GM23338 (cell line): ENCODE results near the gene GRIN2A.

ENCODE experiments used
- POLR2AphosphoS5 ChIP-seq: IDR thresholded peaks from 2 replicates; pipeline ENCODE4 v1.6.1; 2016; ENCODE audit warnings: antibody characterized with exemption, low read depth
- TF ChIP-seq, protein P1 (sequence below), 2 experiments: fragments of 200-600 bp in 1 of 2; sonication (generic) in 1 of 2; conservative IDR thresholded peaks; 2 replicates each; pipeline versions ENCODE4 v1.5.1 to v1.6.1; 2016 to 2017; ENCODE audit warnings: antibody characterized with exemption in 2 of 2, low read depth in 2 of 2, mild to moderate bottlenecking in 2 of 2, moderate library complexity in 1 of 2
- TF ChIP-seq, protein P2 (sequence below): IDR thresholded peaks from one replicate; pipeline ENCODE4 v1.6.1; 2018; ENCODE audit warnings: antibody characterized with exemption; ENCODE audit not compliant: unreplicated experiment

DNA sequence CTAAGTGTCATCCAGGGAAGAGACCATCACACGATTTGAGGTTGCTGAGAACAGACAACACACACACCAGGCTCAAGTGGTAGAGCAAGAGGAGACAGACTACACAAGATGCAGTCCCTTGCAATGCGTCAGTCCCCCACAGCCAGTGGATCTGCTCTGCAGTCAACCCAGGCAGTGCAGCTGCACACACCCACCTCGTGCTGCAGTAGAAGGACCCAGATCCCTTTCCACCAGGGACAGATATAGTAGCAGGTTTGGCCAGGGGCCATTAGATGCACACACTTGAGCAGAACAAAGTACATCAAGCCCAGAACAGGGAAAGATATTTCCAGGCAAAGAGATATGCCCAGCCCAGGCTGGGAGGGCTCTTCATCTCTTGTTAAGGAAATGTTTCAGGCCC, 112.9 kb downstream of the GRIN2A start:
- no peak for TF ChIP-seq POLR2AphosphoS5
- TF ChIP-seq, protein P1, sequence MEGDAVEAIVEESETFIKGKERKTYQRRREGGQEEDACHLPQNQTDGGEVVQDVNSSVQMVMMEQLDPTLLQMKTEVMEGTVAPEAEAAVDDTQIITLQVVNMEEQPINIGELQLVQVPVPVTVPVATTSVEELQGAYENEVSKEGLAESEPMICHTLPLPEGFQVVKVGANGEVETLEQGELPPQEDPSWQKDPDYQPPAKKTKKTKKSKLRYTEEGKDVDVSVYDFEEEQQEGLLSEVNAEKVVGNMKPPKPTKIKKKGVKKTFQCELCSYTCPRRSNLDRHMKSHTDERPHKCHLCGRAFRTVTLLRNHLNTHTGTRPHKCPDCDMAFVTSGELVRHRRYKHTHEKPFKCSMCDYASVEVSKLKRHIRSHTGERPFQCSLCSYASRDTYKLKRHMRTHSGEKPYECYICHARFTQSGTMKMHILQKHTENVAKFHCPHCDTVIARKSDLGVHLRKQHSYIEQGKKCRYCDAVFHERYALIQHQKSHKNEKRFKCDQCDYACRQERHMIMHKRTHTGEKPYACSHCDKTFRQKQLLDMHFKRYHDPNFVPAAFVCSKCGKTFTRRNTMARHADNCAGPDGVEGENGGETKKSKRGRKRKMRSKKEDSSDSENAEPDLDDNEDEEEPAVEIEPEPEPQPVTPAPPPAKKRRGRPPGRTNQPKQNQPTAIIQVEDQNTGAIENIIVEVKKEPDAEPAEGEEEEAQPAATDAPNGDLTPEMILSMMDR (conservative IDR thresholded peaks at IDR 0.05; ENCODE audit: low read depth in 2 of 2) = no peak
- TF ChIP-seq, protein P2, sequence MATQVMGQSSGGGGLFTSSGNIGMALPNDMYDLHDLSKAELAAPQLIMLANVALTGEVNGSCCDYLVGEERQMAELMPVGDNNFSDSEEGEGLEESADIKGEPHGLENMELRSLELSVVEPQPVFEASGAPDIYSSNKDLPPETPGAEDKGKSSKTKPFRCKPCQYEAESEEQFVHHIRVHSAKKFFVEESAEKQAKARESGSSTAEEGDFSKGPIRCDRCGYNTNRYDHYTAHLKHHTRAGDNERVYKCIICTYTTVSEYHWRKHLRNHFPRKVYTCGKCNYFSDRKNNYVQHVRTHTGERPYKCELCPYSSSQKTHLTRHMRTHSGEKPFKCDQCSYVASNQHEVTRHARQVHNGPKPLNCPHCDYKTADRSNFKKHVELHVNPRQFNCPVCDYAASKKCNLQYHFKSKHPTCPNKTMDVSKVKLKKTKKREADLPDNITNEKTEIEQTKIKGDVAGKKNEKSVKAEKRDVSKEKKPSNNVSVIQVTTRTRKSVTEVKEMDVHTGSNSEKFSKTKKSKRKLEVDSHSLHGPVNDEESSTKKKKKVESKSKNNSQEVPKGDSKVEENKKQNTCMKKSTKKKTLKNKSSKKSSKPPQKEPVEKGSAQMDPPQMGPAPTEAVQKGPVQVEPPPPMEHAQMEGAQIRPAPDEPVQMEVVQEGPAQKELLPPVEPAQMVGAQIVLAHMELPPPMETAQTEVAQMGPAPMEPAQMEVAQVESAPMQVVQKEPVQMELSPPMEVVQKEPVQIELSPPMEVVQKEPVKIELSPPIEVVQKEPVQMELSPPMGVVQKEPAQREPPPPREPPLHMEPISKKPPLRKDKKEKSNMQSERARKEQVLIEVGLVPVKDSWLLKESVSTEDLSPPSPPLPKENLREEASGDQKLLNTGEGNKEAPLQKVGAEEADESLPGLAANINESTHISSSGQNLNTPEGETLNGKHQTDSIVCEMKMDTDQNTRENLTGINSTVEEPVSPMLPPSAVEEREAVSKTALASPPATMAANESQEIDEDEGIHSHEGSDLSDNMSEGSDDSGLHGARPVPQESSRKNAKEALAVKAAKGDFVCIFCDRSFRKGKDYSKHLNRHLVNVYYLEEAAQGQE = no peak
